Measurements from ENCODE around the gene MALAT1. TPM values are rescaled to one million over a fixed set of nuclear protein-coding genes. Genes with fewer than 3 reads are reported as not detected.
"Not testable (repeated sequence)": the region's sequence is repeated elsewhere in the genome, so short reads cannot be mapped to it uniquely, and the experiment has no call there.

The MALAT1 gene
- polyA plus RNA-seq (ENCODE audit: insufficient read depth in 1 of 5, insufficient read length in 5 of 5, low replicate concordance in 1 of 5), result 100 to 1,000 TPM; 547 to 979 (median 604) TPM
- long read RNA-seq, donor 1, full-length matches to known transcripts, result 2,987 of 2,992 reads
- long read RNA-seq, donor 1, partial matches to known transcripts, result 5 of 2,992 reads
- long read RNA-seq, donor 1, other reads (novel, unspliced or antisense), result 0 of 2,992 reads
- long read RNA-seq, donor 2, full-length matches to known transcripts, result 886 of 886 reads
- long read RNA-seq, donor 2, partial matches to known transcripts, result 0 of 886 reads
- long read RNA-seq, donor 2, other reads (novel, unspliced or antisense), result 0 of 886 reads
- long read RNA-seq, donor 3, full-length matches to known transcripts, result 3,006 of 3,006 reads
- long read RNA-seq, donor 3, partial matches to known transcripts, result 0 of 3,006 reads
- long read RNA-seq, donor 3, other reads (novel, unspliced or antisense), result 0 of 3,006 reads
- long read RNA-seq, donor 4, full-length matches to known transcripts, result 1,726 of 1,726 reads
- long read RNA-seq, donor 4, partial matches to known transcripts, result 0 of 1,726 reads
- long read RNA-seq, donor 4, other reads (novel, unspliced or antisense), result 0 of 1,726 reads
- long read RNA-seq, donor 5, full-length matches to known transcripts, result 2,453 of 2,453 reads
- long read RNA-seq, donor 5, partial matches to known transcripts, result 0 of 2,453 reads
- long read RNA-seq, donor 5, other reads (novel, unspliced or antisense), result 0 of 2,453 reads
- long read RNA-seq, donor 6, full-length matches to known transcripts, result 3,820 of 3,820 reads
- long read RNA-seq, donor 6, partial matches to known transcripts, result 0 of 3,820 reads
- long read RNA-seq, donor 6, other reads (novel, unspliced or antisense), result 0 of 3,820 reads
- long read RNA-seq, donor 7, full-length matches to known transcripts, result 3,166 of 3,166 reads
- long read RNA-seq, donor 7, partial matches to known transcripts, result 0 of 3,166 reads
- long read RNA-seq, donor 7, other reads (novel, unspliced or antisense), result 0 of 3,166 reads
- long read RNA-seq, donor 8, full-length matches to known transcripts, result 659 of 659 reads
- long read RNA-seq, donor 8, partial matches to known transcripts, result 0 of 659 reads
- long read RNA-seq, donor 8, other reads (novel, unspliced or antisense), result 0 of 659 reads

GRCh38 chr11:65498977-65499712 lies at the start of gene MALAT1:
Gene MALAT1 (plus strand): TSS chr11:65499045.
- DNase-seq, result peak; percentile 96

- DNase-seq, result not testable (repeated sequence)
Observed at GRCh38 chr11:65451301-65451700, 47.5 kb upstream of the MALAT1 start.

GRCh38 chr11:65452259-65452658 lies 46.6 kb upstream of the MALAT1 start:
- DNase-seq, result not testable (repeated sequence)

GRCh38 chr11:65452806-65453490 lies 45.9 kb upstream of the MALAT1 start:
- DNase-seq, result no peak

GRCh38 chr11:65454311-65454695 lies 44.5 kb upstream of the MALAT1 start:
- DNase-seq, result no peak

GRCh38 chr11:65454696-65455456 lies 44.0 kb upstream of the MALAT1 start:
- peak; percentile 93 to 94 for DNase-seq

GRCh38 chr11:65456418-65456817 lies 42.4 kb upstream of the MALAT1 start:
- DNase-seq, result no peak

- DNase-seq, result no peak
Observed at GRCh38 chr11:65459552-65459951, 39.3 kb upstream of the MALAT1 start.

GRCh38 chr11:65465471-65465870 lies 33.4 kb upstream of the MALAT1 start:
- DNase-seq, result not testable (repeated sequence)

- not testable (repeated sequence) for DNase-seq
Observed at GRCh38 chr11:65467306-65467705, 31.5 kb upstream of the MALAT1 start.

GRCh38 chr11:65468874-65469333 lies 29.9 kb upstream of the MALAT1 start:
- no peak for DNase-seq

GRCh38 chr11:65470433-65471049 lies 28.3 kb upstream of the MALAT1 start:
- no peak for DNase-seq

GRCh38 chr11:65471447-65471891 lies 27.4 kb upstream of the MALAT1 start:
- DNase-seq, result no peak

GRCh38 chr11:65472588-65473277 lies 26.1 kb upstream of the MALAT1 start:
- not testable (repeated sequence) for DNase-seq

- no peak for DNase-seq
Observed at GRCh38 chr11:65473278-65473860, 25.5 kb upstream of the MALAT1 start.

GRCh38 chr11:65474864-65475263 lies 24.0 kb upstream of the MALAT1 start:
- no peak for DNase-seq

- no peak for DNase-seq
Observed at GRCh38 chr11:65476632-65477148, 22.2 kb upstream of the MALAT1 start.

Measured in right lung (tissue), 10 donors.